Measurements from ENCODE around the gene GCC1.

Gene GCC1, protein sequence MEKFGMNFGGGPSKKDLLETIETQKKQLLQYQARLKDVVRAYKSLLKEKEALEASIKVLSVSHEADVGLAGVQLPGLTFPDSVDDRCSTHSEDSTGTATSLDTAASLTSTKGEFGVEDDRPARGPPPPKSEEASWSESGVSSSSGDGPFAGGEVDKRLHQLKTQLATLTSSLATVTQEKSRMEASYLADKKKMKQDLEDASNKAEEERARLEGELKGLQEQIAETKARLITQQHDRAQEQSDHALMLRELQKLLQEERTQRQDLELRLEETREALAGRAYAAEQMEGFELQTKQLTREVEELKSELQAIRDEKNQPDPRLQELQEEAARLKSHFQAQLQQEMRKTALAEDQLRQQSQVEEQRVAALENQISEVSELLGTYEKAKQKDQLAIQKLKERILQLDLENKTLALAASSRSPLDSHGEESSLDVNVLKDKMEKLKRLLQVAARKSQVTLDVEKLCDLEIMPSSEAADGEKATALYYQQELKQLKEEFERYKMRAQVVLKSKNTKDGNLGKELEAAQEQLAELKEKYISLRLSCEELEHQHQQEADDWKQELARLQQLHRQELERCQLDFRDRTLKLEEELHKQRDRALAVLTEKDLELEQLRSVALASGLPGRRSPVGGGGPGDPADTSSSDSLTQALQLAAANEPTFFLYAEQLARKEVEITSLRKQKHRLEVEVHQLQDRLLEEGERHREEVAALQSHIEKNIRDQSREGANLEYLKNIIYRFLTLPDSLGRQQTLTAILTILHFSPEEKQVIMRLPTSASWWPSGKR

DNA sequence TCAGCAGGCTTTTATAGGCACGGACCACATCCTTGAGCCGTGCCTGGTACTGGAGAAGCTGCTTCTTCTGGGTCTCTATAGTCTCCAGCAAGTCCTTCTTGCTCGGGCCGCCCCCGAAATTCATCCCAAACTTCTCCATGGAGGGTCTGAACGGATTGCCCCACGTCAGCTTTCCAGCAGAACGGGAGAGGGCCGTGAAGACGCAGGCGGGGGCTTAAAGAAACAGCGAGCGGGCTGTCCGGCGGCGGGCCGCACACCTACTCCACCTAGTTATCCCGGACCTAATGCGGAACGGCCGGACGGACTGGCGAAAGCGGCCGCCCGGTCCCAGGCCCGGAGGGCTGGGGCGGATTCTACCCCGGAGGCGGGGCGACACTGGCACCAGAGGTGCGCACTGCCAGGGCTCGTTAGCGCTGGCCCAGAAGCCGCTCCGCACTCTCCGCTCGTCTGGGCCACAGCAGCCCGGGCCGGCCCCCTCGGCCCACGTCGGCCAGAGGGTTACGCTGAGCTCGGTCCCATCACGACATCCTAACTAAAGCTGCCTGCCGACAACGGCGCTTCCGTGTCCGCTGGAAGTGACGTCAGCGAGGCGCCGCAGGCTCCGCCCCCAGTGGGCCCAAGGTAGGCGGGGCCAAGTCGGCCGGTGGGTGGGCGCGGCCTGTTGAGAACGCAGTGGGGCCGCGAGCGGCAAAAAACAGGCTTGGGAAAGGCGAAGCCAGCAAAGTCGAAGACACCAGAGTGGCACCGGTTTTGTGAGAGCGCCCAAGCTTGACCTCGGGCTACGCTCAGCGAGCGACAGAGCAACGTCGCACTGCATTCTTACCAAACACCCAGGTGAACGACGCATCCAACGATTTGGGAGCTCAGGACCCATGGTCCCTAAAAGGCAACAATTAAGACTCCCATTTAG lies at the start of gene GCC1:
GCC1 (minus strand) TSS at position 553 of the 910 bp plus-strand sequence; CDS start at position 139, 414 bp downstream.
- DNase-seq = peak; percentile 86 to 89

GRCh38 chr7:127632276-127632910 lies 47.0 kb upstream of the GCC1 start:
- DNase-seq = no peak

- no peak for DNase-seq
Measured at GRCh38 chr7:127629268-127629854, 44.0 kb upstream of the GCC1 start.

- no peak for DNase-seq
Measured at GRCh38 chr7:127628445-127628844, 43.0 kb upstream of the GCC1 start.

DNA sequence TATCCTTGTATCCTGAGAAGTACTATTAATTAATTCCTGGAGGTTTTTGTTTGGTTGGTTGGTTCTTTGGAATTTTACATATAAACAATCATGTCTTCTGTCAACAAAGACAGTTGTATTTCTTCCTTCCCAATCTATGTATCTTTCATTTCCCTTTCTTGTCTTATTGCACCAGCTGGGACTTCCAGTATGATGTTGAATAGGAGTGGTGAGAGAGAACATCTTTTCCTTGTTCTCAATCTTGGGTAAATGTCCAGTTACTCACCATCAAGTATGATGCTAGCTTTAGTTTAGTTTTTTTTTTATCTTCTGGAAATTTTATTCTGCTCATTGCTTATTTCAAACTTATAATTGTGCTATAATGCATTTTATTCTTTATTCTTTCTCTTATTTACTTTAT lies 39.9 kb upstream of the GCC1 start:
- DNase-seq = no peak

DNA sequence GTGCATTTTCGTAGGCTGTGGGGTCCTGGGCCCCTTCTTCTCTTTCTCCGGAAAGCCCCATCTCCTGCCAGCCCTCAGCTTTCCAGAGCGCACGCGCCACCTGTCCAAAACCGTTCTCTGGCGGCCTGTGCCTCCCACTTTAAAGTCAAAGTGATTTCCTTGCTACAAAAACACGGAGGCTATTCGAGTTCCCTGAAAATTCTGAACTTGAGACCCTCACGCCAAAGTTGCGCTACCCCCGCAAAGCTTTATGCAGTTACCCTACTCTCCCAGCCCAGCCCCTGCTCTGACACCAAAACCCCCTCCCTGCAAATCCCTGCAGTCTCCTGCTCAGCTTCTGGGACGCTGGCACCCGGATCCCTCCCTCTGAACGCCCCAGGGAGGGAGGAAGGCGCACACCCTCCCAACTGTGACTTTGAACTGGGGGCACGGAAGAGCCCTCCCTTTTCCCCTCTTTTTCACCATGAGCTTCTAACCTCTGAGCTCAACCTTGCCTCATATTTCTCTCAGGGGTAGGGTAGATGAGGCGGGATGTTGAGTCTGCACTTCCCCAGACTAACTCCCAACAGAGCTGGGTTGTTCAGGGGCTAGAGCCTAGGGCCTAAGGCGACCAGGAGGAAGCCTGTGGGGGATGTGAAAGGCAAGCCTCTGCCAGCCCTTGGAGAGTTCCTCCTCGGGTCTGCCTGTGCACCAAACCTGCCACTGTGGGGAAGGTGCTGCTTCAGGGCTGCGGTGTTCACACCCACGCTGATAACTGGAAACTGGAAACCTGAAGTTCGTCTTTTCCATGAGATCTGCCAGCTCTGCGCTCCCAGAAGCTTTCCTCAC lies 35.2 kb upstream of the GCC1 start:
- no peak for DNase-seq

DNA sequence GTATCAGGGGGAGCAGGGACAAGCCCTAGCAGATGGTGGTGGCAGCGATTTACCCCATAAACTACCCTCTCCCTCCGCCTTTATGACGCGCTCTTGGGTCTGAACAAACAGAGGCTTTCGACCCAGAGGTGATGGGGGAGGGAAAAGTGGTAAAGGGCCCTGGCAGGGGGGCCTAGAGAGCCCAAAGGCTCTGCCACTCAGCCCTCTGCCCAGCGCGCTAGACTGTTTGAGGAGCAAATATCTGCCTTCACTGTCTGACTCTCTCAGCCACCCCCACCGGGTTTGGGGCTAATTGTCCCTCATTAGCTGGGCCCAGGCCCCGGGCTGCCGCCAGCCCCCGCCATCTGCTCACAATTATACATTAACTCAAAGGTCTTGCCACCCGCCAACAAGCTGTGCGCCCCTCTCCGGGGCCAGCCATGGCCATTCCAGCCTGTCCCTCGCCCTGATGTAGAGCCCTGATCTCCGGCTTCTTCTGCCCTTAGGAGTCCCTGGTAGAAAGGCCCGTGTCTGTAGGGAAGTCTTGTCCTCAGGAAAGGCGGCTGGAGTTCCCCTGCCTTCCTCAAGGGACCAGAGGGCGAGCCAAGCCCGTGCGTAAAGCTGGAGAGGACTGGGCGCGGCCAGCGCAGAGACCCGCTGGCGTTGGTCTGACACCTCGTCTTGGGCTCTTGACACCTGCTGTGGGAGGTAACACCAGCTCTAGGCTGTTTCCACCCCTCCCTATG lies 34.4 kb upstream of the GCC1 start:
- DNase-seq = no peak

- DNase-seq = no peak
Measured at GRCh38 chr7:127618775-127619174, 33.4 kb upstream of the GCC1 start.

GRCh38 chr7:127618042-127618441 lies 32.6 kb upstream of the GCC1 start, which contains the start of gene PAX4:
Gene PAX4, minus strand, starts transcription at chr7:127618142. Its CDS starts 2,214 bp downstream, at chr7:127615928.
- DNase-seq = no peak

DNA sequence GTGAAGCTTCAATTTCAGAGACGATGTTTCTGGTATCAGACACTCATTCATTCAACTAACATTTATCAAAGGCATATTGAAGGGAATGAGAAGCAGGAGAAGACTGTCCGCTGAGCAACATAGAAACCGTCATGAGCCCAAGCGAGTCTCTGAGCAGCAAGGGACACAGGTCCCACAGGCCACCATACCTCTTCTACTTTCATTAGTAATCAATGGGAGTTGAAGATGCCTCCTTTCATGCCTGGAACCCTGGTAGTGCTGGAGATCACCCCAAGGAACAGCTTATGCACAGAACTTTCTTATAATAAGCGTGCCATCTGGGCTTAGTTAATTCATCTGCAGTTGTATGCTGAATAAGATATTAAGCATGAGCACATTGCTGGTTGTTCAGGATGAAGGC lies 31.3 kb upstream of the GCC1 start:
- DNase-seq = no peak

DNA sequence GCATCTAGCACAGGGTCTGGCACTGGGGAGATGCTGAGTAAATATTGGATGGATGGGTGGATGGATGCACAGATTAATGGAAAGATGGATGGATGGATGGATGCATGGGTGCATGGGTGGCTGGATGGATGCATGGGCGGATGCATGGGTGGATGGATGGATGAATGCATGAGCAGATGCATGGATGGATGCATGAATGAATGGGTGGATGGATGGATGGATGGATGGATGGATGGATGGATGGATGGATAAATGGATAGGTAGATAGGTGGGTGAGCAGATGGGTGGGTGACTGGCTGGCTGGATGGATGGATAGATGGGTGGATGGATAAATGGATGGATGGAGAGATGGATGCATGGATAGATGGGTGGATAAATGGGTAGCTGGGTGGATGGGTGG lies 26.9 kb upstream of the GCC1 start:
- DNase-seq = no peak

DNA sequence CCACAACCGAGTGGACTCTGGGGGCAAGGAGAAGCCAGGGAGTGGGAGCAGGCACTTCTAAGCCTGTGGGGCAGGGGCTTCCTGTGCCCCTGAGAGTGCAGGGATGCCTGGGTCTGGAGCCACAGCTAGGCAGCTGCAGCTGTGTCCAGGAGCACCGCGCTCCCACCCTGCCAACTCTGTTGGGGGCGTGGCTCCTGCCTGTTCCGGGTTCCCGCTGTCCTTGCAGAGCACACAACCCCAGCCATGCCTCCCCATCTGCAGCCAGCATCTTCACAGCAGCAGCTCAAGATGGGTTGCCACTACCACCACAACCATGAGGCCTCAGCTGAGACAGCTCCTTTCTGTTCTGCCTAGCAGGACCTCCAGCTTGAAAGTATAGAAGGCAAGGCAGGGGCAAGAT lies 23.9 kb upstream of the GCC1 start:
- no peak for DNase-seq

DNA sequence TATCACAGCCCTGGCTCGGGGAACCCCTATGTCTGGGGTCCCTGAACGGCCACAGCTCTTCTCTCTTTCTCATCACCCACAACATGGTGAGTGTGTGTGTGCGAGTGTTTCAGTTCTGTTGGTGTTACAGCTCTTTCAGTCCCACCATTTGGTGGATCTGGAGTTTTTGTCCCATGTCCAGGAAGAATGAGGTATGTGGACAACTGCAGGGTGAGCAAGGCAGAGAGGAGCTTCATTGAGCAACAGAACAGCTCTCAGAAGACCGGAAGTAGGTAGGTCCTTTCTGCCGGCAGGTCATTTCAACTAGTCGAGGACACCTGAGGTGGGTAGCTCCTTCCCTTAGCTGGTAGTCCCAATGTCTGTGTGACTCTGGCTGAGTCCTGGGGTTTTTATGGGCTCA lies 23.1 kb upstream of the GCC1 start:
- no peak for DNase-seq

- no peak for DNase-seq
Measured at GRCh38 chr7:127600885-127601284, 15.5 kb upstream of the GCC1 start.

- DNase-seq = no peak
Measured at GRCh38 chr7:127598318-127598717, 12.9 kb upstream of the GCC1 start.

GRCh38 chr7:127595737-127596136 lies 10.3 kb upstream of the GCC1 start:
- no peak for DNase-seq

- peak in 1 of 2 donors; percentile 29 for DNase-seq
Measured at GRCh38 chr7:127594490-127594889, 9.1 kb upstream of the GCC1 start.

DNA sequence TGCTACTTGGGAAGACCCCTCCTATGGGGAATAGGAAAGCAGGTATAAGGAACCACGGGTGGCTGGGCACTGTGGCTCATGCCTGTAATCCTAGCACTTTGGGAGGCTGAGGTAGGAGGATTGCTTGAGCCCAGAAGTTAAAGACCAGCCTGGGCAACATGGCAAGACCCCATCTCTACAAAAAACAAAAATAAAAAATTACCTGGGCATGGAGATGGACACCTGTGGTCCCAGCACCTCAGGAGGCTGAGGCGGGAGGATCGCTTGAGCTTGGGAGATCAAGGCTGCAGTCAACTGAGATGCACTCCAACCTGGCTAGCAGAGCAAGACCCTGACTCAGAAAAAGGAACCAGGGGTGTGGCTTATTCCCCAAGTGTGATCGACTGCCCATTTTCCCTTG lies 7.2 kb upstream of the GCC1 start:
- no peak for DNase-seq

DNA sequence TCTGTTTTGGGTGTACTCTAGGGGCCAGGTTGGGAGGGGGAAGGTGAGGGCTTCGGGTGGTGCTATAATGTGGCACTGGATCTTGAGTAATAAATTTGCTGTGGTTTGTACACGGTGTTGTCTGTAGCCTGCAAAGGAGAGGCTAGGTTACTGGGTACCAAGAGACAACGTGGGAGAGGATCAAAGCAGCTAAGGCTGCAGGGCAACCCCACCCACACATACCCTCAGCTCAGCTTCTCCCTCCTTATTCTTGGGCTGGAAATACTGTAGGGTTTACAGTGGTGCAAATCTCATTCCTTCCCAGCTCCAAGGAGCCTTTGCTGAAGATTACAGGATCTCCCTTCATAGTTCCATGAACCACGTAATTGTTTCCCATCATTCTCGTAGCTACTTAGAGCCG lies 6.2 kb upstream of the GCC1 start:
- no peak for DNase-seq

- no peak for DNase-seq
Measured at GRCh38 chr7:127591189-127591588, 5.8 kb upstream of the GCC1 start.

All from hippocampal formation (tissue), 2 donors.